GM18520 (cell line): ENCODE results near the gene PPP1R14B.
"Not testable (repeated sequence)": the region's sequence is repeated elsewhere in the genome, so short reads cannot be mapped to it uniquely, and the experiment has no call there.

Experiments used
- ATAC-seq: cut with Tn5 transposase; IDR thresholded peaks from one replicate; pipeline ENCODE4 v1.9.1; 2021; ENCODE audit not compliant: unreplicated experiment

Gene PPP1R14B

GRCh38 chr11:64246621-64246870 lies 197 bp downstream of the PPP1R14B start:
- not testable (repeated sequence) for ATAC-seq

GRCh38 chr11:64245797-64246620 lies 734 bp downstream of the PPP1R14B start:
- ATAC-seq, result no peak

GRCh38 chr11:64245401-64245796 lies 1.3 kb downstream of the PPP1R14B start:
- ATAC-seq, result no peak

- no peak for ATAC-seq
Measured at GRCh38 chr11:64244966-64245365, 1.8 kb downstream of the PPP1R14B start.

- no peak for ATAC-seq
Measured at GRCh38 chr11:64244107-64244506, 2.6 kb downstream of the PPP1R14B start.

DNA sequence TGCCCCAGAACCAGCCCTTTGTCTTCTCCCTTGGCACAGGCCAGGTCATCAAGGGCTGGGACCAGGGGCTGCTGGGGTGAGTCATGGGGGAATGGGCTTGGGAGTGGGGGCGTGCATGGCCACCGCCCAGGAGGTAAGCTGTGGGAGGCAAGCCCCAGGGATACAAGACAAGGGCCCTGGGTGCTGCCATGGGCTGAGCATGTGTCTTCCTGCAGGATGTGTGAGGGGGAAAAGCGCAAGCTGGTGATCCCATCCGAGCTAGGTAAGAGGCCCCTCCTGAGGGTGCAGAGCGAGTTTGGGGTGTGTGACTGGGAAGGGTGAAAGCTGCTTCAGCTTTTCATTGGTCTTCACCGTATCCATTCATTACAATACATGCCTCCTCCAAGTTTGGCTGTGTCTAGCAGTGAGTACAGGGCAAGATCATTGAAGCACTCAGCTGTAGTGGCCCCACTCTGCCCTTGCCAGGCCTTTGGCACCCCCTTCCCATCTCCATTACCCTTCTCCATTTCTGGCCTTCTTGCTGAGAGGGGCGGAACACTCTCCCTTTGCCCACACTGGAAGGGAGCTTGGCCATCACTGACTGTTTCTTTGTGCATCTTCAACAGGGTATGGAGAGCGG lies 3.4 kb downstream of the PPP1R14B start:
- no peak for ATAC-seq

DNA sequence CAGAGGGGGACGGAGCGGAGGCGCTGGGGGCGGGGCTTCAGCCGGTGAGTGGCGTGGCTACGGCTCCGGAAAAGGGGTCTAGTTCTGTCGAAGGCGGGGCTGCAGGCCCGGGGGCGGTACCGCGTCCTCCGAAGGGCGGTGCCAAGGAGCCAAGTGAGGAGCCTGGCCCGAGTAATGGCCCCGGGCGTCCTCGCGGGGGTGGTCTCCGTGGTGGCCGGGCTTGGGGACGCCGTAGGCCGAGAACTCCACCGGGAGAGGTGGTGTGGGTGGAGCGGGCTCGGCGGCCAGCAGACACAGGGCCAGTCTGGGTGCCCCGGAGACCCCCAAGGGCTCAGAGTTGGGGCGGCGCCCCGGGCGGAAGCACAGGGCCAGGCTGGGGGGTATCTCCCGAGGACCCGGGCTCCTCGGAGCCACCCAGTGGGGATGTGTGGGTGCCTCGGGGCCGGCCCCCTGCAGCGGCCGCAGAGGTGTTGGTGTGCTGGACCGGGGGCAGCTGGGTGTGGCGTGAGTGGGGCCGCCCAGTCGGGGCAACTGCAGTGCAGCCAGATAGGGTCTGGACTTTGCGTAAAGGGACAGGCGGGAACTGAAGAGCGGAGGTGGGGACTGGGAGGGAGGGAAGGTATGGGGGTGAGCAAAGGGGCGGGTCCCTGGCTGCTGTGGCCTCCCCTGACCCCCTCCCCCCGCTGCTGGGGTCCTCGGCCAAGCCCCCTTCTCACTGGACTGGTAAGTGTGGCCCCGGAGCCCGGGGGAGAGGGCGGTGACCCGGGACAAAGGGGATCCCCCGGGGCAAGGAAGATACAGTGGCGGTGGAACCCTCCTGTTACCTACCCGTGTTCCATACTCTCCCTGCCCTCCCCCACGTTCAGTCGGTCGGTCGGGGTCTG lies 5.0 kb downstream of the PPP1R14B start:
- ATAC-seq, result peak; percentile 5

DNA sequence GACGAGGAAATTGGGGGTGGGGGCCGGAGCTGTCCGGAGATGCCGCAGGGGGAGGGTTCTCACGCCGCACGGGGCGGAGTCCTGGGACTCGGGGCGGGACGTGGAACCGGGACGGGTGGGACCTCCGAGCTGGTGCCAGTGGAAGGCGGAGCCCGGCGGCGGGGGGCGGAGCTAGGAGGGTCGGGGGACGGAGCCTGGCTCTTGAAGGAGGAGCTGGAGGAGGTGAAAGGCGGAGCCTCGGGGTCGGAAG lies 5.6 kb downstream of the PPP1R14B start:
- peak; percentile 48 for ATAC-seq

- peak; percentile 55 for ATAC-seq
Measured at GRCh38 chr11:64240435-64241240, 6.1 kb downstream of the PPP1R14B start, which contains the start of gene FKBP2. Gene FKBP2, plus strand, starts transcription at chr11:64241095. Its CDS starts 1,293 bp downstream, at chr11:64242388.

DNA sequence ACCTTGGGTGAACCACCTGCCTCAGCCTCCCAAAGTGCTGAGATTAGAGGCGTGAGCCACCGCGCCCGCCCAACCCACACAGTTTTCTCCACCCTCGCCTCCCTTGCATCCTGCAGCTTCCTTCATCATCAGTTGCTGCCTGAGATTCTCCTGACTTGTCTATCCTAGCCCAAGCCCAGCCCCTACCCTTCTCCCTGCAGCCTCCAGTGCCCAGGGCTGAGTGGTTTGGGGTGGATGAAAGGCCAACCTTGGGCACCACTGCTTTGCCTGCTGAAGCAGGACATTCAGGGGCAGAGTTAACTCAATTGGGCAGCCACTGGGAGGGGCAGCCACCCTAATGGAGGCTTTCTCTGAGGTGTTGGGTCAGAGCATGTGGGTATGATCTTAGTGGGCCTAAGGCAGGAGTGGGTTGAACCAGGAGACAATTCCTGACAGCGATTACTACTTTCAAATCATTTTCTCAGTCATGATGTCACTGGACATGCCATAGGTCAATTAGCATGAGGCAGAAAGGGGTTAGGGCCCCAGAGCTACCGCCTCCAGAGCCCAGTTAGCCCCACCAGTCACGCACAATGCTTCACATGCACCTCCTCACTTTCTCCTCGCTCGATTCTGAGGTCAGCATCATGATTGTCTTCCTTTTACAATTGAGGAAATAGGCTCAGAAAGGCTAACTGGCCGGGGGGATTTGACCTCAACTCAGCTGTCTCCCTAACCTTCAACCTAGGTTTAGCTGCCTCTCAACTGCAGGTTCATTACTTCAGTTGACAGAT lies 6.9 kb downstream of the PPP1R14B start:
- ATAC-seq, result no peak

DNA sequence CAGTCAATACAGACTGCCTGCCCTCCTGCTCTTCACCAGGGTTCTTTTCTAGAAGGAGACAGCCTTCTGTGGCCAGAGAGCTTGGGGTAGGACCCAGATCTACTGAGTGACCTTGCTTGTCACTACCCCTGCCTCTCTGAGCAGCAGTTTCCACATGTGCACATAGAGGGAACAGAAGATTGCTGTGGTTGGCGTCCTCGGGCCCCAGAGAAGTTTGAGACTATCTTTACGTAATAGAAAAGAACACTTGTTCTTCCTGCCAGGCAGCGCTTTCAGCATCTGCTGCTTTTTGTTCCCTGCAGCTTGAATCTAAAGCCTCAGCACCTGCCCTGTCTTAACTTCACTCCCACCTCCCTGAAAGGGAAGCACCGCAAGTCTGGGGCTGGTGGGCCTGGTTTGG lies 7.7 kb downstream of the PPP1R14B start:
- no peak for ATAC-seq

GRCh38 chr11:64238076-64238475 lies 8.7 kb downstream of the PPP1R14B start:
- ATAC-seq, result no peak

GRCh38 chr11:64237484-64237951 lies 9.2 kb downstream of the PPP1R14B start:
- ATAC-seq, result no peak

DNA sequence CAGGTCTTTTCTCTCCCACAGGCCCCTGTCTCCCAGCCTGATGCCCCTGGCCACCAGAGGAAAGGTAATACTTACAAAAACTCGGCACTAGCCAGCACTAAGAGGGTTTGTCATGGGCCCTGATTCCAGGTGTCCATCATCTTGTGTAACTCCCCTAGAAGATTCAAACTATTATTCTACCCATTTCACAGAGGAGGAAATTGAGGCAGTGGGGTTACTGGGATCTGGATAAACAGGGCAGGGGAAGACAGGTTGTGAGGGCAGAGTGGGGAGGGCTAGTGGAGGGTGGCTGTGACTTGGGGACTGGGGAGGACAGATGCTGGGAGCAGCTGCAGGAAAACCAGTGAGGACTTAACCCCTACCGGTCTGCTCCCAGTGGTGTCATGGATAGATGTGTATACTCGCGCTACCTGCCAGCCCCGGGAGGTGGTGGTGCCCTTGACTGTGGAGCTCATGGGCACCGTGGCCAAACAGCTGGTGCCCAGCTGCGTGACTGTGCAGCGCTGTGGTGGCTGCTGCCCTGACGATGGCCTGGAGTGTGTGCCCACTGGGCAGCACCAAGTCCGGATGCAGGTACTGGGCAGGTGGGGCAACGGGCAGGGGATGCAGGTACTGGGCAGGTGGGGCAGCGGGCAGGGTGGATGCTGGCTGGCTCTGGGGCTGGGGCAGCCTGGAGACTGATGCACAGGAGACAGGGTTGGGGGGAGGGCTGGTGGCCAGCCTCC lies 11.1 kb downstream of the PPP1R14B start:
- no peak for ATAC-seq

DNA sequence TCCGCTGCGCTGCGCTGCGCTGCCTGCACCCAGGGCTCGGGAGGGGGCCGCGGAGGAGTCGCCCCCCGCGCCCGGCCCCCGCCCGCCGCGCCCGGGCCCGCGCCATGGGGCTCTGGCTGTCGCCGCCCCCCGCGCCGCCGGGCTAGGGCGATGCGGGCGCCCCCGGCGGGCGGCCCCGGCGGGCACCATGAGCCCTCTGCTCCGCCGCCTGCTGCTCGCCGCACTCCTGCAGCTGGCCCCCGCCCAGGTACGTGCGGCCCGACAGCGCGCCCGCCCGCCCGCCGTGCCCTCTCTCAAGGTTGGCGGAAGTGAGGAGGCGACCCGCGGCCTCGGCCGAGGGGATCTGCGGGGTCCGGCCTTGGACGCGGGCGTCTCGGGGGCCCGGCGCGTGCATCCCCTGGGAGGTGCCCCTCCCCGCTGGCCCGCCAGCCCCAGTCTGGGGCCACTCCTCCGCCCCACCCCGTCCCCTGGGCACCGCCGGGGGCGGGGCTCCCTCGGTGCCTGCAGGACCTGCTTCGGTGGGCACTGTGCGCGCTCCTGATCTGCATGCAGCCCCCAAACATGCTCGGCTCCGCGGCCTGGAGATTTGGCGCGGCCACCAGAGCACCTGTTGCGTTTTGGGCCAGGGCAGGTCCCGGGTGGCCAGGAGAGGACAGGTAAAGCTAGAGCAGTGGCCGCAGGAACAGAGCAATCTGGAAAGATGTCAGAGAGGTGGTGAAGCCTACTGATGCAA lies 11.9 kb downstream of the PPP1R14B start:
- no peak for ATAC-seq

DNA sequence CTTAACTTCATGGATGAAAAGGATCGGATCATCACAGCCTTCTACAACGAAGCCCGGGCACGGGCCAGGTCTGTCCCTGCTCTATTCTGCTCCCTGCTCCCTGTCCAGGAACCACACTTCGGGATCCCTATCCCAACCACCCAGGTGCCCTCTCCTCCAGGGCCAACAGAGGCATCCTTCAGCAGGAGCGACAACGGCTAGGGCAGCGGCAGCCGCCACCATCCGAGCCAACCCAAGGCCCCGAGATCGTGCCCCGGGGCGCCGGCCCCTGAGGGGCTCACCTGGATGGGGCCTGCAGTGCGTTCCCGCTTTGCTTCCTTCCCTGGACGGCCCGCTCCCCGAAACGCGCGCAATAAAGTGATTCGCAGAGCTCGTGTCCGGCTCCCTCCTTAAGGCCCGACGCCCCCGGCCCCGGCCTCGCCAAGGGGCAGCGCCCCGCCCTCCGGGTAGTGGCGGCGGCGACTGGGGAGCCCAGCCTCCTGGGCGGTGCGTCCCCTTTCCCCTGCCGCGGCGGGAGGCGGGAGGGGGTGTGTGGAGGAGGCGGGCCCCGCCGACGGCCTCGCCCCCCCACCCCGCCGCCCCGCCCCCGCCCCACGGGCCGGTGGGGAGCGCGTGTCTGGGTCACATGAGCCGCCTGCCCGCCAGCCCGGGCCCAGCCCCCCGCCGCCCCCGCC lies 12.7 kb downstream of the PPP1R14B start, which contains the start of gene VEGFB:
Gene VEGFB, plus strand, starts transcription at position 672 of the 674 bp plus-strand sequence. CDS start 250 bp downstream, outside the sequence.
- ATAC-seq, result no peak

DNA sequence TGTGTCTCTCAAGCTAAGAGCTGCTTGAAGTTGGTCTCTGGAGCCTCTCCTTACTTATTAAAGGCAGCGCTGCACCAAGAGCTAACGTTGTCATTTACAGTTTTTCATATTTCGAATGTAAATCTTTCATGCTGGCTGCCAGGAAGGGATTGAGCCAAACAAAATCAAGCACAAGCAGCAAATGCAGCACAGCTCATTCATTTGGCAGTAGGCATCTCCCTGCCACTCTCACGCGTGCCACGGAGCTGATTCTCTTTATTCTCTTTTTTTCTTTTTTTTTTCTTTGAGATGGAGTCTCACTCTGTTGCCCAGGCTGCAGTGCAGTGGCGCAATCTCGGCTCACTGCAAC lies 13.8 kb downstream of the PPP1R14B start:
- ATAC-seq, result no peak

DNA sequence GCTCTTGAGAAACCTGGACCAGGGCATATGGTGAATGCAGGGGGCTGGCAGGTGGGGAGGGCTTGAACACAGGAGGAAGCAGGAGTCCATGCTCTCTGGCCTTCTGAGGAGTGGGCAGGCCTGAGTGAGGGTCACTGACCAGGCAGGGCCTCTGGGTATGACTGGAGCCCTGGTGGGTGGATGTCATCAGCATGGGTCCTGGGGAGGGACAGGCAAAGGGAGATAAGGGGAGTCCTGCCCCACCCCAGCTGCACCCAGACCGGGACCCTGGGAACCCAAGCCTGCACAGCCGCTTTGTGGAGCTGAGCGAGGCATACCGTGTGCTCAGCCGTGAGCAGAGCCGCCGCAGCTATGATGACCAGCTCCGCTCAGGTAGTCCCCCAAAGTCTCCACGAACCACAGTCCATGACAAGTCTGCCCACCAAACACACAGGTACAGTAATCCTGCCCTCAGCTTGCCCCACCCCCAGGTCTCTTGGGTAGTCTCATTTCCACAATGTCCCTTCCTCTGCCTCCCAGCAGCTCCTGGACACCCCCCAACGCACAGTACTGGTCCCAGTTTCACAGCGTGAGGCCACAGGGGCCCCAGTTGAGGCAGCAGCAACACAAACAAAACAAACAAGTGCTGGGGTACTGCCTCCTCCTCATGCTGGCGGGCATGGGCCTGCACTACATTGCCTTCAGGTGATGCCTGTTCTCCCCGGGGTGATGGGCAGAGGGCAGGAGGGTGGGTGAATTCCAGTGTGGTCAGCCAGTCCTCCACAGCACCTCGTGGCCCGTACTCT lies 14.4 kb downstream of the PPP1R14B start:
- no peak for ATAC-seq
